HG03039 (cell line): ENCODE measurements around the gene ZSWIM1.
A peak's percentile ranks its signal among the peaks of the same experiment; 100 is the strongest.
"Not testable (repeated sequence)": the region's sequence is repeated elsewhere in the genome, so short reads cannot be mapped to it uniquely, and the experiment has no call there.

Experiments
- ATAC-seq: cut with Tn5 transposase; IDR thresholded peaks from one replicate; pipeline ENCODE4 v1.9.1; 2021; ENCODE audit warnings: mild to moderate bottlenecking, moderate library complexity; ENCODE audit not compliant: unreplicated experiment

The ZSWIM1 gene

GRCh38 chr20:45853484-45853883 is 27.5 kb upstream of the ZSWIM1 start:
- no peak for ATAC-seq

GRCh38 chr20:45857114-45857881 is 23.7 kb upstream of the ZSWIM1 start, which contains the start of the genes ACOT8 and ZSWIM3:
Gene ACOT8, minus strand, starts transcription at chr20:45857392. Its CDS starts 77 bp downstream, at chr20:45857315.
Gene ZSWIM3, plus strand, starts transcription at chr20:45857614. Its CDS starts 212 bp downstream, at chr20:45857826.
- ATAC-seq: peak; percentile 95

- peak; percentile 14 for ATAC-seq
Measured at GRCh38 chr20:45857882-45858216, 23.2 kb upstream of the ZSWIM1 start.

DNA sequence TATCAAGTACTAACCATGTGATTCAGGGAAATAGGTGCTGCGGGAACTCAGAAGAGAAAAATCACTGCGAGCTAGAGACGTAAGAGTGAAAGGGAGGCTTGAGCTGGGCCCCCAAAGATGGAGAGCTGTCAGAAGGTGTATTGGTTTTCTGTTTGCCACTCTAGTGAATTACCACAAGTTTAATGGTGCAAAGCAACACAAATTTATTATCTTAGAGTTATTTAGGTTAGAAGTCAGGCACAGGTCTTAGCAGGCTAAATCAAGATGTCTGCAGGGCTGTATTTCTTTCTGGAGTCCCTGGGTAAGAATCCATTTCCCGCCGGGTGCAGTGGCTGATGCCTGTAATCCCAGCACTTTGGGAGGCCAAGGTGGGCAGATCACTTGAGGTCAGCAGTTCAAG is 21.1 kb upstream of the ZSWIM1 start:
- no peak for ATAC-seq

DNA sequence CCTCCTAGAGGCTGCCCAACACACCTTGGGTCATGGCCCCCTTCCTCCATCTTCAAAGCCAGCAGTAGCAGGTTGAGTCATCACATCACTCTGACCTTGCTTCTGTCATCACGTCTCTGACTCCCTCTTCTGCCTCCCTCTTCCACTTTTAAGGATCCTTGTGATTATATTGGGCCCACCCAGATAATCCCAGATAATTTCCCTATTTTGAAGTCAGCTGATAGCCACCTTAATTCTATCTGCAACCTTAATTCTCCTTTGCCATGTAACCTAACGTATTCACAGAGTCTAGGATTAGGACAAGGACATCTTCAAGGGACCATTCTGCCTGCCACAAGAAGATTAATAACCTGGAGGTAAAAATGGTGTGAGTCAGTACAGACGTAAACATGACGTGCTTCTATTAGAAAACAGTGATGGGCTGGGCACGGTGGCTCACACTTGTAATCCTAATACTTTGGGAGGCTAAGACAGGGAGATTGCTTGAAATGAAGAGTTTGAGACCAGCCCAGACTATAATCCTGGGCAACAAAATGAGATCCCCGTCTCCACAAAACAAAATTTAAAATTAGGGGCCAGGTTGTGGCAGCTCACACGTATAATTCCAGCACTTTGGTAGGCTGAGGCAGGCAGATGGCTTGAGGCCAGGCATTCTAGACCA is 20.3 kb upstream of the ZSWIM1 start:
- no peak for ATAC-seq

- ATAC-seq: no peak
Measured at GRCh38 chr20:45861221-45862075, 19.6 kb upstream of the ZSWIM1 start.

- ATAC-seq: no peak
Measured at GRCh38 chr20:45863543-45864470, 17.2 kb upstream of the ZSWIM1 start.

DNA sequence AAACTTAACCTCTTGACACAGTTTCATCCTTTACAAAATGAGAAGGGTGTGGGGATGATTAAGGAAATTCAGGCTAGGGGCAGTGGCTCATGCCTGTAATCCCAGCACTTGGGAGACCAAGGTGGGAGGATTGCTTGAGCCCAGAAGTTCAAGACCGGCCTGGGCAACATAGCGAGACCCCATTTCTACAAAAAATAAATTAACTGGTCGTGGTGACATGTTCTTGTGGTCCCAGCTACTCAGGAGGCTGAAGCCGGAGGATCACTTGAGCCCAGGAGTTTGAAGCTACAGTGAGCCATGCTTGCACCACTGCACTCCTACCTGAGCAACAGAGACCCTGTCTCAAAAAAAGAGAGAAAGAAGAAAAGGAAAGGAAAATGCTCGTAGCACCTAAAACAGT is 14.6 kb upstream of the ZSWIM1 start:
- no peak for ATAC-seq

DNA sequence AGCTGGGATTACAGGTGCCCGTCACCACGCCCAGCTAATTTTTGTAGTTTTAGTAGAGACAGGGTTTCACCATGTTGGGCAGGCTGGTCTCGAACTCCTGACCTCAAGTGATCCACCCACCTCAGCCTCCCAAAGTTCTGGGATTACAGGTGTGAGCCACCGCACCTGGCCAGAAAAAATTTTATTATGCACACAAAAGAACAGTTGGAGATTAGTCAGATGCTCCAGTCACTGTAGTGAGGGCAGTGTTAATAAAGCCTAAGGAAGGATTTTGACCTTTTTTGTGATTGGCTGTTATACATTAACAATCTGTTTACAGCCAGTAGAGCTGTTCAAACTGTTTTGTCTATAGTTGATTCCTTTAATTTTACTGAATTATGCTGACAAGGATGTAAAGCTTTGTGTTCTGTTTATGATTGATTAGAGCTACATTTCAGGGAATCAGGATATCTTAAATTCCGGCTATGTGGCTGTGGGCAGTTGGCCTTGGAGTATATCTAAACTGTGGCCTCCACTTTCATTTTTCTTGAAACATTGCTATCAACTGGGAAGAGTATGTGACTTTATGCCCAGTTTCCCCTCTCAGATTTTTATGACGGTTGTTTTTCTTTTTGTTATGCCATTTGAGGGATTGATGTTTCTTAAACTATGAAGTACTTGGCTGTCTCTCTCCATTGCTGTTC is 13.8 kb upstream of the ZSWIM1 start:
- no peak for ATAC-seq

DNA sequence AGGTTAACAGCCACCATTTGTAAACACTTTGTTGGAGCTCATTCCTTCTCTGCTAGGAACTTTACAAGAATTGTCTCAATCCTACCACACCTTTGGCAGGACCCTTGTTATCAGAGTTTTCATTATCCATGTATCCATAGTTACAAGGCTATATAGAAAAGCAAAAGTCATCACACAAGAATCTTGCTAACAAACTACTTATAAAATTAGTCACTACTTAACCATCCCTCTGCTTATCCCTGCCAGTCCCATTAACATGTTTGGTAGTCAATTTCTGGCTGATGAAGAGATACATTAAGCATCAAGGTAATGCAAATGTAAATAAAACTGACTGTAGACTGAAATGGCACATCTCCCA is 13.2 kb upstream of the ZSWIM1 start:
- no peak for ATAC-seq

DNA sequence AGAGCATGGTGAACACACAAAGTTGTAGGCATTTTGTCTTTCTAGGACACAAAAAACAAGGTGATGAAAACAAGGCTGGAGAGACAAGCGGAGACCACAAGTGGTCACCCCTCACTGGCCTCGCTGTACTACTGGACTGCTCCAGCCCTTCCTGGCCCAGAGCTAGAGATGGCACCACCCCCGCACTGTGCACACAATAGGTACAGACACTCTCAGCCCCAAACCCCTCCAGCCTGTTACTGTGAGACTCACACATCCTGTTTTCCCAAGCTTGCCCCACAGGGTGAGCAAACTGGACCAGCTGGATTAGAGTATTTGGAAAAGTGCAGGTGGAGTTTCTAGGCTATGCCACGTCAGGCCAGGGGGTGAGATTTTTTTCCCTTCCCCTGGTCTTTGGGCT is 8.4 kb upstream of the ZSWIM1 start:
- no peak for ATAC-seq

- no peak for ATAC-seq
Measured at GRCh38 chr20:45873409-45874103, 7.5 kb upstream of the ZSWIM1 start.

GRCh38 chr20:45874104-45874481 is 6.9 kb upstream of the ZSWIM1 start:
- ATAC-seq: not testable (repeated sequence)

DNA sequence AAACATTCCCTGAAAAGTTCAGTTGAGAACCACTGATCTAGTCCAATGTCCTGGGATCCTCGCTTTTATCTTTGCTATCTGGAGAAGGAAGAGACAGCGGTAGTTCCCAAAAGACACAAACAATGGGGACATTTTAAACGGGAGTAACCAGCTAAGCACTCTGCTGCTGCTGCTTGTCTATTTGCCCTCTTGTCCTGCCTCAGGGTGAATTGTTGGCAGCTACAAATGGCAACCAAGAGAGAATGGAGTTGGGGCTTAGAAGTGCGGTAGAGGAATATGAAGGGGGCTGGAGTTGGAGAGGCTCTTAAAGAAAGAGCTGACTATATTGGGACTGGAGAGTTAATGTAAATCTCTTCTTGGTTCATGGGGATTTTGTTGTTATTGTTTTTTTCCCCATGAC is 6.5 kb upstream of the ZSWIM1 start:
- ATAC-seq: no peak

- no peak for ATAC-seq
Measured at GRCh38 chr20:45878076-45878761, 2.8 kb upstream of the ZSWIM1 start.

- ATAC-seq: no peak
Measured at GRCh38 chr20:45882469-45883099, 1.6 kb downstream of the ZSWIM1 start.

DNA sequence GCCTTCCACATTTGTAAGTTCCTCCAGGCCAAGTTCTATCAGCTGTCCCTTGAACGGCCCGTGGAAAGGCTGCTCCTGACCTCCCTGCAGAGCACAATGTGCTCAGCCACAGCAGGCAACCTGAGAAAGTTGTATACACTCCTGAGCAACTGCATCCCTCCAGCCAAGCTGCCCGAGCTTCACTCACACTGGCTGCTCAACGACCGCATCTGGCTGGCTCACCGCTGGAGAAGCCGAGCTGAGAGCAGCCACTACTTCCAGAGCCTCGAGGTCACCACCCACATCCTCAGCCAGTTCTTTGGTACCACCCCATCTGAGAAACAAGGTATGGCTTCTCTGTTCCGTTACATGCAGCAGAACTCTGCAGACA is 2.1 kb downstream of the ZSWIM1 start:
- ATAC-seq: no peak

DNA sequence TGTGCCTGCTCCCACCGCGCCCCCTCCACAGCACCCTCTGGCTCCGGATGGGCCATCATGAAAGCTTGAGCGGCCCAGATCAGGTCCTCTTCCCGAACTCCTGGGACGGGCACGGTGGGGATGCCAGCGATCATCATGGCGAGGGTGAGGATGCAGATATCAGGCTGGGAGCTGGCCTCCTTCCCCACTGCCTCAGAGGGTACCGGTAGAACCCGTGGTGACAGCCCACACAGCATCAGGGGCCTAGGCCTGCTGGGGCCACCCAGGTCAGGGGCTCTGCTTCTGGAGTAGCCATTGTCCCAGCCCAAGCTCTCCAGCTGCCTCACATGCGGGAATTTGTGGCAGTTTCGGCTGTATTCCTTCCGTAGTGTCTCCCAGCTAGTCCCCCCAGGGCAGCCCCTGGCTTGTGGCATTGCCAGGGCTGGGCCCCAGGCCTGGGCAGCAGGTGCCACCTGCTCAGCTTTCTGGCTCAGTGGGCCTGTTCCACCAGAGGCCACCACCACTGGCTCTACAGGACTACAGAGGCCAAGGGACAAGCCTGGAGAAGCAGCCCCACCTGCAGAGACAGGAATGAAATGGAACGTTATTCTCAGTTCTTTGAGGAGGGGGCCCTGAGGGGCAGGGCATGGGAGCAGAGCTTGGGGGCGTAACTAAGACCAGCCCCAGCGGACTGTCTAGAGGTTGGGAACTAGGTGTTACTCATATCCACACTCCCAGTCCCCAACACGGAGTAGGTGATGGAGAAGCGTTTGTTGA is 5.7 kb downstream of the ZSWIM1 start:
- no peak for ATAC-seq
